GM12878 (cell line): ENCODE data around the gene CRY1. TPM values are rescaled to one million over a fixed set of nuclear protein-coding genes. Genes with fewer than 3 reads are reported as not detected.

ENCODE experiments used
- ATAC-seq: fragments of 200-7000 bp; cut with Tn5 transposase; 3 replicates; pipeline ENCODE4 v1.9.1; 2020; ENCODE audit warnings: mild to moderate bottlenecking, moderate library complexity
- BruUV-seq: library from RNA; stranded (reverse); fragments of 400-500 nt; replicated peaks from 2 replicates; lab custom pipeline; 2021; lab: Mats Ljungman, UMichigan
- CTCF ChIA-PET: fragments of 300-600 bp; sonication (Branson Sonifier 250); formaldehyde crosslinking; extraction: SDS; loops from one replicate; lab custom pipeline; 2021; ENCODE audit warnings: inconsistent platforms; lab: Yijun Ruan, JAX
- POLR2A ChIA-PET: fragments of 350-600 bp; formaldehyde crosslinking; extraction: SDS; loops from one replicate; lab custom pipeline; 2021; ENCODE audit warnings: inconsistent platforms; lab: Charles Lee
- RAD21 ChIA-PET: fragments of 300-600 bp; sonication (Branson Sonifier 250); formaldehyde crosslinking; loops from one replicate; lab custom pipeline; 2023; ENCODE audit warnings: antibody characterized with exemption; ENCODE audit not compliant: unreplicated experiment; lab: Charles Lee
- SMC1A ChIA-PET: fragments of 300-600 bp; sonication (Branson Sonifier 250); formaldehyde crosslinking; loops from one replicate; lab custom pipeline; 2023; ENCODE audit not compliant: unreplicated experiment, uncharacterized antibody; lab: Charles Lee
- DNase-seq: peaks from one replicate; pipeline ENCODE4 v3.0.0-alpha.2; 2011; ENCODE audit warnings: low read depth, low spot score
- FAIRE-seq: peaks from 3 replicates; lab custom pipeline; 2011; peaks lifted over from hg19 to GRCh38; lab: Jason Lieb, UNC
- H2AFZ ChIP-seq: 2 replicates; pipeline ENCODE4 v1.6.0; 2011; ENCODE audit warnings: low read depth, low read length, control low read depth; ENCODE audit not compliant: control insufficient read depth
- H3K27ac ChIP-seq: 2 replicates; pipeline ENCODE4 v1.5.1; 2011; ENCODE audit warnings: control low read depth; ENCODE audit not compliant: control insufficient read depth, insufficient read depth
- H3K27me3 ChIP-seq, 2 experiments: replicated peaks in 1 of 2; 2 replicates each; pipeline versions ENCODE4 v1.6.0 to v1.6.1; 2011; ENCODE audit warnings: low read length in 1 of 2; ENCODE audit not compliant: control insufficient read depth in 2 of 2, insufficient read depth in 2 of 2
- H3K36me3 ChIP-seq, 2 experiments: 2 replicates each; pipeline ENCODE4 v1.5.1; 2011; ENCODE audit warnings: low read length in 1 of 2; ENCODE audit not compliant: control insufficient read depth in 2 of 2, insufficient read depth in 2 of 2
- H3K4me1 ChIP-seq: 2 replicates; pipeline ENCODE4 v1.6.1; 2011; ENCODE audit warnings: mild to moderate bottlenecking, low read length, moderate library complexity, mixed read lengths; ENCODE audit not compliant: control insufficient read depth, insufficient read depth
- H3K4me2 ChIP-seq: 2 replicates; pipeline ENCODE4 v1.6.0; 2011; ENCODE audit warnings: control low read depth; ENCODE audit not compliant: control insufficient read depth, insufficient read depth
- H3K4me3 ChIP-seq: fragments of 200-600 bp; sonication (generic); 2 replicates; pipeline ENCODE4 v1.5.1; 2016
- H3K79me2 ChIP-seq: 2 replicates; pipeline ENCODE4 v1.6.0; 2011; ENCODE audit warnings: low read length; ENCODE audit not compliant: control insufficient read depth, insufficient read depth
- H3K9ac ChIP-seq: 2 replicates; pipeline ENCODE4 v1.8.0; 2011; ENCODE audit warnings: low read length, control low read depth, mixed read lengths; ENCODE audit not compliant: control insufficient read depth, insufficient read depth
- H3K9me3 ChIP-seq: replicated peaks from 3 replicates; pipeline ENCODE4 v1.5.1; 2011; ENCODE audit warnings: mild to moderate bottlenecking, low read length; ENCODE audit not compliant: control insufficient read depth, insufficient read depth
- H4K20me1 ChIP-seq: 2 replicates; pipeline ENCODE4 v1.6.0; 2011; ENCODE audit not compliant: control insufficient read depth, insufficient read depth
- CBX3 ChIP-seq: fragments of 200-600 bp; sonication (generic); IDR thresholded peaks from 2 replicates; pipeline ENCODE4 v1.6.1; 2016; ENCODE audit warnings: low read depth, borderline replicate concordance
- E2F8 ChIP-seq: fragments of 450-650 bp; IDR thresholded peaks from 2 replicates; pipeline ENCODE4 v1.6.1; 2018; ENCODE audit warnings: mild to moderate bottlenecking, low read depth, moderate library complexity; ENCODE audit not compliant: partially characterized antibody
- FOS ChIP-seq: IDR thresholded peaks from 3 replicates; pipeline ENCODE4 v1.6.1; 2011; ENCODE audit warnings: borderline replicate concordance; ENCODE audit not compliant: insufficient read length; ENCODE audit errors: extremely low read depth
- NFYB ChIP-seq: IDR thresholded peaks from 2 replicates; pipeline ENCODE4 v1.6.1; 2011; ENCODE audit warnings: low read depth, mild to moderate bottlenecking, low read length, improper control_type of control experiment, moderate library complexity; ENCODE audit not compliant: insufficient read depth
- RB1 ChIP-seq: fragments of 450-650 bp; formaldehyde crosslinking; IDR thresholded peaks from 2 replicates; pipeline ENCODE4 v1.6.1; 2017; ENCODE audit warnings: mild to moderate bottlenecking, borderline replicate concordance
- RFX5 ChIP-seq: IDR thresholded peaks from 2 replicates; pipeline ENCODE4 v1.6.1; 2011; ENCODE audit warnings: low read depth, low read length, improper control_type of control experiment
- SMAD5 ChIP-seq: IDR thresholded peaks from 2 replicates; pipeline ENCODE4 v1.6.1; 2016; ENCODE audit warnings: antibody characterized with exemption, low read depth
- TAF1 ChIP-seq: IDR thresholded peaks from 2 replicates; pipeline ENCODE4 v1.6.1; 2011; ENCODE audit warnings: mild to moderate bottlenecking, low read depth, low read length, borderline replicate concordance
- TCF7 ChIP-seq: IDR thresholded peaks from 2 replicates; pipeline ENCODE4 v1.6.1; 2014; ENCODE audit warnings: antibody characterized with exemption, borderline replicate concordance
- ZBTB33 ChIP-seq: fragments of 450-650 bp; IDR thresholded peaks from 2 replicates; pipeline ENCODE4 v1.6.1; 2017; ENCODE audit warnings: mild to moderate bottlenecking
- ZBTB4 ChIP-seq: fragments of 450-650 bp; formaldehyde crosslinking; IDR thresholded peaks from 2 replicates; pipeline ENCODE4 v1.4.0; 2022; ENCODE audit warnings: mild to moderate bottlenecking, moderate library complexity
- in situ Hi-C: fragments of 300-500 bp; cut with MboI; formaldehyde crosslinking; loops from 9 replicates; pipeline ENCODE4 v1.14.3; 2018; ENCODE audit warnings: mixed read lengths
- intact Hi-C: fragments of 100-400 bp; cut with micrococcal nuclease; formaldehyde crosslinking; loops from one replicate; pipeline ENCODE4 v1.14.2; 2022; ENCODE audit not compliant: unreplicated experiment
- polyA plus RNA-seq, 11 experiments: library from polyadenylated mRNA; depleted of rRNA in 4 of 11; unstranded in 6 of 11; stranded (reverse) in 5 of 11; fragments of >200 nt; fragmentation: Nextera tagmentation in 4 of 11; fragmentation: Illumina TruSeq in 1 of 11; extraction: Ambion mirVana in 4 of 11; extraction: Trizol in 1 of 11; gene quantifications; 1 replicate in 1 of 11; 2 replicates in 10 of 11; pipeline versions ENCODE4 v1.2.1 to v1.2.3, GENCODE V29; 2011 to 2016; ENCODE audit warnings: inconsistent platforms in 2 of 11, missing spikeins in 2 of 11, low read depth in 1 of 11
- total RNA-seq, 4 experiments: library from RNA; depleted of rRNA in 3 of 4; stranded (reverse); fragments of >200 nt in 3 of 4; fragmentation: Illumina TruSeq in 1 of 4; extraction: Trizol in 1 of 4; gene quantifications; 2 replicates each; pipeline versions ENCODE4 v1.2.1 to v1.2.3, GENCODE V29; 2013 to 2021

Gene CRY1
- total and polyA plus RNA-seq, 10 of the 15 experiments (the other 5 are each of a cell fraction or from before 2014, with no cell fraction given), result 1.6 to 10.9 (median 5.4) TPM

GRCh38 chr12:107102294-107102693, 8.9 kb upstream of the CRY1 start:
- Histone ChIP-seq H4K20me1 (no peaks in the 10 kb centered on the region), H3K4me1 (no peaks in the 10 kb centered on the region), H3K9ac (no peak overlapping the region), H3K4me3 (no peak overlapping the region), H3K9me3 (no peaks in the 10 kb centered on the region), H3K4me2 (no peak overlapping the region), H3K79me2 (no peaks in the 10 kb centered on the region), H3K27me3 (no peaks in the 10 kb centered on the region; a peak in 1 of 4 replicates), H2AFZ (no peak overlapping the region), H3K27ac (no peak overlapping the region), H3K36me3 (no peaks in the 10 kb centered on the region)
- no peak for ATAC-seq
- no peak for DNase-seq
- in situ Hi-C loops, result loop anchor here (10.0 kb wide), 1 partner anchor 717 kb away; no protein-coding TSS in a partner anchor
- no TSS peak for BruUV-seq
- FAIRE-seq, result no peak
- CTCF ChIA-PET, result interaction anchor here (1.1 kb wide), 1 partner anchor 13 kb away, joined by 3 read pairs; no protein-coding TSS in a partner anchor
- SMC1A ChIA-PET, result no interaction called here
- TF ChIP-seq ZBTB33 (no peak), CBX3 (no peak), NFYB (no peak), TAF1 (no peak), SMAD5 (no peak), RB1 (no peak), RFX5 (no peak), ZBTB4 (CRISPR knock-in tag) (no peak), FOS (no peak), E2F8 (no peak), TCF7 (no peak)
- intact Hi-C loops, result loop anchor here (5.0 kb wide), 1 partner anchor 715 kb away; no protein-coding TSS in a partner anchor
- RAD21 ChIA-PET, result no interaction called here
- POLR2A ChIA-PET, result no interaction called here
